H1 (cell line): Measurements from ENCODE around the gene MTIF3. TPM values are rescaled to one million over a fixed set of nuclear protein-coding genes. Genes with fewer than 3 reads are reported as not detected.

Source experiments
- ASH2L ChIP-seq: fragments of 200-600, 300-600 bp; sonication (generic); IDR thresholded peaks from one replicate; pipeline ENCODE4 v1.7.1; 2017; ENCODE audit warnings: low read length
- BACH1 ChIP-seq: IDR thresholded peaks from 2 replicates; pipeline ENCODE4 v1.6.1; 2012; ENCODE audit warnings: low read length, improper control_type of control experiment
- EGR1 ChIP-seq: IDR thresholded peaks from 2 replicates; pipeline ENCODE4 v1.6.1; 2011; ENCODE audit warnings: low read depth, low read length, borderline replicate concordance
- GABPA ChIP-seq: IDR thresholded peaks from 2 replicates; pipeline ENCODE4 v1.6.1; 2011; ENCODE audit warnings: mild to moderate bottlenecking, low read length, moderate library complexity, borderline replicate concordance; ENCODE audit not compliant: insufficient read depth
- POLR2AphosphoS5 ChIP-seq: IDR thresholded peaks from 2 replicates; pipeline ENCODE4 v1.6.1; 2011; ENCODE audit warnings: low read depth, low read length
- RNF2 ChIP-seq: fragments of 200-900, 300-1000 bp; sonication (generic); IDR thresholded peaks from 2 replicates; pipeline ENCODE4 v1.7.1; 2016; ENCODE audit warnings: borderline replicate concordance, low read depth, mild to moderate bottlenecking, antibody characterized with exemption, low read length; ENCODE audit not compliant: poor library complexity, severe bottlenecking; ENCODE audit errors: missing control alignments
- TAF7 ChIP-seq: optimal IDR thresholded peaks from 2 replicates; pipeline ENCODE3; 2011; ENCODE audit warnings: low read depth, mild to moderate bottlenecking, inconsistent platforms, low read length, moderate library complexity, borderline replicate concordance
- polyA plus RNA-seq, 7 experiments: library from polyadenylated mRNA; depleted of rRNA in 3 of 7; stranded (reverse) in 5 of 7; unstranded in 2 of 7; fragments of >200 nt in 5 of 7; fragments of 200-250 nt in 2 of 7; gene quantifications; 1 replicate in 5 of 7; 2 replicates in 1 of 7; 4 replicates in 1 of 7; pipeline versions ENCODE4 v1.2.1 to v1.2.3, GENCODE V29; 2011 to 2013; ENCODE audit warnings: missing spikeins in 2 of 7, mixed read lengths in 2 of 7
- total RNA-seq: library from RNA; stranded (reverse); fragmentation: NEBNext Ultra II Directional; extraction: Animal tissue kit (Norgen Biotek cat#: 25700); gene quantifications from 2 replicates; pipeline ENCODE4 v1.2.1, GENCODE V29; 2021
- TF ChIP-seq, protein P1 (sequence below): IDR thresholded peaks from 2 replicates; pipeline ENCODE4 v1.6.1; 2011; ENCODE audit warnings: low read length, improper control_type of control experiment

MTIF3 gene
- total and polyA plus RNA-seq, 2 of the 8 experiments (the other 6 are each of a cell fraction or from before 2014, with no cell fraction given), result 29.4 to 36.4 TPM

- TF ChIP-seq TAF7, result no peak
- TF ChIP-seq, protein P1, sequence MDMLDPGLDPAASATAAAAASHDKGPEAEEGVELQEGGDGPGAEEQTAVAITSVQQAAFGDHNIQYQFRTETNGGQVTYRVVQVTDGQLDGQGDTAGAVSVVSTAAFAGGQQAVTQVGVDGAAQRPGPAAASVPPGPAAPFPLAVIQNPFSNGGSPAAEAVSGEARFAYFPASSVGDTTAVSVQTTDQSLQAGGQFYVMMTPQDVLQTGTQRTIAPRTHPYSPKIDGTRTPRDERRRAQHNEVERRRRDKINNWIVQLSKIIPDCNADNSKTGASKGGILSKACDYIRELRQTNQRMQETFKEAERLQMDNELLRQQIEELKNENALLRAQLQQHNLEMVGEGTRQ, result no peak
- TF ChIP-seq ASH2L, result no peak
- no peak for TF ChIP-seq BACH1
- no peak for TF ChIP-seq GABPA
- no peak for TF ChIP-seq POLR2AphosphoS5
- no peak for TF ChIP-seq RNF2
- TF ChIP-seq EGR1, result no peak
- TF ChIP-seq, all 59 proteins: peak for 0
Observed at GRCh38 chr13:27489456-27489855, 39.1 kb upstream of the MTIF3 start (continued).
